GM23248 (cell line): Measurements from ENCODE around the gene EXOC6.

Experiments
- EZH2 ChIP-seq: fragments of 200-600 bp; sonication (generic); IDR thresholded peaks from 2 replicates; pipeline ENCODE4 v1.6.1; 2018; ENCODE audit warnings: antibody characterized with exemption, mild to moderate bottlenecking; ENCODE audit not compliant: insufficient read depth, poor library complexity, severe bottlenecking
- EZH2phosphoT487 ChIP-seq: fragments of 200-600 bp; sonication (generic); IDR thresholded peaks from 2 replicates; pipeline ENCODE4 v1.6.1; 2018; ENCODE audit warnings: antibody characterized with exemption, moderate library complexity, mild to moderate bottlenecking, low read depth; ENCODE audit not compliant: insufficient read depth

DNA sequence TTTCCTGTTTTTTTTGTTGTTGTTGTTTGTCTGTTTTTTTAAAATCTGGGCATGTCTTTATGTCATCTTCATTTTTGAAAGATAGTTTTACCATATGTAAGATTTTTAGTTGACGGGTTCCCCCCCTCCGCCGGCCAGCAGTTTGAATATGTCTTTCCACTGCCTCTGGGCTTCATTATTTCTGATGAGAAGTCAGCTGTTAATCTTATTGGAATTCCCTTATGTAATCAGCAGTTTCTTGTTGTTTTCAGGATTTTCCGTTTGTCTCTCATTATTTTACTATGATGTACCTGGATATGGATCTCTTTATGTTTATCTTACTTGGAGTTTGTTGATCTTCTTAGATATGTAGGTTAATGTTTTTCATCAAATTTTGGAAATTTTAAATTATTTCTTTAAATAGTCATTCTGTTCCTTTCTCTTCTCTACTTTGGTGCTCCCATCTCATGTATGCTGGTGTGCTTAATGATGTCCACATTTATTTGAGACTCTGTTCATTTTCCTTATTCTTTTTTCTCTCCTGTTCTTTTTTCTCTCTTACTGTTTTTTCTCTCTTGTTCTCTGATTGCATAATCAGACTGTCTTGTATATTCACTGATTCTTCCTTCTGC is 9.7 kb downstream of the EXOC6 start:
- TF ChIP-seq EZH2 (no peak), EZH2phosphoT487 (no peak)
